Activated CD4-positive, alpha-beta T cell treated with anti-CD3 and anti-CD28 coated beads, Interleukin-2, amount 10 ng/mL, durations not matched to agents 24 days and 14 days (primary cell): ENCODE measurements around the gene APBA2. TPM values are rescaled to one million over a fixed set of nuclear protein-coding genes. Genes with fewer than 3 reads are reported as not detected.
A peak's percentile ranks its signal among the peaks of the same experiment; 100 is the strongest.

Experiments
- DNase-seq: peaks from one replicate; pipeline ENCODE4 v3.0.0; 2022
- H3K27ac Mint-ChIP-seq: one replicate; pipeline ENCODE4 v1.8.0; 2022; ENCODE audit warnings: mild to moderate bottlenecking, mixed read lengths
- H3K27me3 Mint-ChIP-seq: one replicate; pipeline ENCODE4 v1.8.0; 2022; ENCODE audit warnings: mixed read lengths
- H3K36me3 Mint-ChIP-seq: one replicate; pipeline ENCODE4 v1.8.0; 2022; ENCODE audit warnings: low read depth, mild to moderate bottlenecking, mixed read lengths
- H3K4me1 Mint-ChIP-seq: one replicate; pipeline ENCODE4 v1.8.0; 2021; ENCODE audit warnings: mixed read lengths
- H3K4me3 Mint-ChIP-seq: one replicate; pipeline ENCODE4 v1.8.0; 2022; ENCODE audit warnings: mild to moderate bottlenecking, moderate library complexity, mixed read lengths
- H3K9me3 Mint-ChIP-seq: one replicate; pipeline ENCODE4 v1.8.0; 2021; ENCODE audit warnings: mixed read lengths
- intact Hi-C: fragments of 100-400 bp; cut with micrococcal nuclease; formaldehyde crosslinking; loops from one replicate; pipeline ENCODE4 v1.15.1; 2023
- total RNA-seq: library from RNA; stranded (reverse); gene quantifications from 2 replicates; pipeline ENCODE4 v1.2.3, GENCODE V29; 2022

The APBA2 gene
- total RNA-seq, 1 donor from 2014 or later, result 1.9 TPM

DNA sequence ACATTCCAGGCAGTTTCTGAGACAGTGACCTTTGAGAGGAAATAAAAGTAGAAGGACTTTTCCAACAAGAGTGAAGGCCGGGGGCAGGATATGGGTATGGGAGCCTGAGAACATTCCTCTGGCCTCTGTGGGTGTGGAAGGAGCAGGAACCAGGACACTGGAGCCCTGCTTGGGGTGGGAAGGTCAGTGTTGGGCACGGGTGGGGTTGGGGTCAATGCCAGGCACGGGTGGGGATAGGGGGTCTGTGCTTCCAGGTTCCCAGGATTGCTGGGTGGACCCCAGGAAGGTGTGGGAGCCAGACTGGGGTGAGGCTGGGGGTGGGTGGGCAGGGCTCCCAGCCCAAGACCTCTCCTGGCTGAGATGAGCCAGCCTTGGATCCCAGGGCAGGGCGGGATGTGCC, 220.3 kb downstream of the APBA2 start:
- no peaks in the 10 kb centered on the region for H3K27me3 Mint-ChIP-seq
- intact Hi-C loops, result no loop called here
- H3K4me1 Mint-ChIP-seq, result no peaks in the 10 kb centered on the region
- H3K27ac Mint-ChIP-seq, result no peak overlapping the region
- no peaks in the 10 kb centered on the region for H3K36me3 Mint-ChIP-seq
- no peaks in the 10 kb centered on the region for H3K9me3 Mint-ChIP-seq
- DNase-seq, result no peak
- no peak overlapping the region for H3K4me3 Mint-ChIP-seq

DNA sequence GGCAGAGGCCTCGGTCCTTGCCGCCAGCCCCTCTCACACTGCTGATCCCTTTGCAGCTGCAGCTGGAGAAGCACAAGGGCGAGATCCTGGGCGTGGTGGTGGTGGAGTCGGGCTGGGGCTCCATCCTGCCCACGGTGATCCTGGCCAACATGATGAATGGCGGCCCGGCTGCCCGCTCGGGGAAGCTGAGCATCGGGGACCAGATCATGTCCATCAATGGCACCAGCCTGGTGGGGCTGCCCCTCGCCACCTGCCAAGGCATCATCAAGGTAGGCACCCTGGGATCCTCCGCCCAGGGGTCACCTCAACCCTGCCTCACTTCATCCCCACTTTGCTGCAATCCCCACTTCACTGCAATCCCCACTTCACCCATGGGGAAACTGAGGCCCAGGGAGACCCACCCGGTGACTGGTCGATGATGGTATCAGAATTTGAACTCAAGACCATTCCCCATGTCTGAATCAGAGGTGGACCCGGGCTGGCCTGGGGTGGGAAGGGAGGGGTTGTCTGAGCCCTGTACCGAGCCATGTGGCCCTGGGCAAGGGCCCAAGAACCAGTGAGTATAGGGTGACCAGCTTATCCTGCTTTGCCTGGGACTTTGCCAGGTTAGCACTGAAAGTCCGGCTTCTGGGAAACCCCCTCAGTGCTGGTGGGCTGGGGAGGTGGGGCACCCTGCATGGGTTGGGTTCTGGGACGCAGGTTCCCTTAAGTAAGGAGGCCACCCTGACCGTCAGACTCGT, 220.9 kb downstream of the APBA2 start:
- H3K27ac Mint-ChIP-seq, result no peak overlapping the region
- no peaks in the 10 kb centered on the region for H3K36me3 Mint-ChIP-seq
- no peaks in the 10 kb centered on the region for H3K9me3 Mint-ChIP-seq
- no peaks in the 10 kb centered on the region for H3K4me1 Mint-ChIP-seq
- intact Hi-C loops, result no loop called here
- no peak for DNase-seq
- no peaks in the 10 kb centered on the region for H3K27me3 Mint-ChIP-seq
- no peak overlapping the region for H3K4me3 Mint-ChIP-seq

GRCh38 chr15:29107291-29107890, 221.6 kb downstream of the APBA2 start:
- Mint-ChIP-seq H3K4me3 (no peak overlapping the region), H3K36me3 (no peaks in the 10 kb centered on the region), H3K27me3 (no peaks in the 10 kb centered on the region), H3K27ac (no peak overlapping the region), H3K4me1 (no peaks in the 10 kb centered on the region), H3K9me3 (no peaks in the 10 kb centered on the region)
- intact Hi-C loops, result no loop called here
- DNase-seq, result no peak

DNA sequence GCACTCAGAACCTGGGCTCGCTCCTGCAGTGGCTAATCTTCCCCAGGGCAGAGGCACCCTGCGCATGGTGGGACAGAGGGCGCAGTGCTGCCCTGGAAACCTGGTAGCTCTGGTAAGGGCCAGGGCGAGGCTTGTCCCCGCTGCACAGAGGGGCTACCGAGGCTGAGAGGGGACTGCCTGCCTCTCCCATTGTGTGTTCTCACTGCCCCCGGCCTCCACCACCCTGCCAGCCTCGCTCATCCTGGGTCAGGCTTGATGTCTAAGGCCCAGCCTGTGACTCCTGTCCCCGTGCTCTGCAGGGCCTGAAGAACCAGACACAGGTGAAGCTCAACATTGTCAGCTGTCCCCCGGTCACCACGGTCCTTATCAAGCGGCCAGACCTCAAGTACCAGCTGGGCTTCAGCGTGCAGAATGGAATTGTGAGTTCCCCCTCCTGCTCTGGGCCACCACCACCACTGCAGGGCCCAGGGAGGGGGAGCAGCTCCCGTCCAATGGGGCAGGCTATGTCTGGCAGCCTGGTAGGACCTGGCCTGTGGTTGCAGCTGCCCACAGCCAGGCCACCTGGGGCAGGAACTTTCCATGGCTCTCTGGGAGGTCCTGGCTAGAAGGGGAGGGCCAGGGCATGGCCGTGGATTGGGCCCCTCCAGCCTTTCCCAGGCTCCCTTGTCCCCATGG, 222.3 kb downstream of the APBA2 start:
- H3K4me3 Mint-ChIP-seq, result no peak overlapping the region
- no peak overlapping the region for H3K27ac Mint-ChIP-seq
- DNase-seq, result no peak
- no peaks in the 10 kb centered on the region for H3K36me3 Mint-ChIP-seq
- no peaks in the 10 kb centered on the region for H3K9me3 Mint-ChIP-seq
- no peaks in the 10 kb centered on the region for H3K27me3 Mint-ChIP-seq
- H3K4me1 Mint-ChIP-seq, result no peaks in the 10 kb centered on the region
- intact Hi-C loops, result no loop called here

DNA sequence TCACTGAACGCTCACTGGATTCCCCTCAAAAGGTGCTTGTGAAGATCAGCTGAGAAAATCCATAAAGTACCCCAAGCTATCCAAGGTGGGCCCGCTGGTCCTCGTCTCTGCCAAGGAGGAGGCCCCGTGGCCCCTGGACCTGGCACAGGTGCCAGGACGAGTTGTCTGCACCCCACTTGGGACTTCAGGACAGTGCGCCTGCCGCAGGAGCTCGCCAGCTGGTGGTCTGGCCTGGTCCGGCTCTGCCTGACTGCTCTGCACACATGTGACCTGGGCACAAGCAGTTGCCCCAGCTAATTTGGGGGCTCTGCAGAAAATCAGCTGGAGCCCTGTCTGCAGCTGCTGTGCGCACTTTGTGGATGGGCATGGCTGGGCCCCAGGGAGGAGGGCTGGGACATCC, 224.0 kb downstream of the APBA2 start:
- no peak for DNase-seq
- H3K27ac Mint-ChIP-seq, result no peak overlapping the region
- H3K27me3 Mint-ChIP-seq, result peaks cover 4% of the 10 kb centered on the region
- no peak overlapping the region for H3K4me3 Mint-ChIP-seq
- peaks cover 3% of the 10 kb centered on the region for H3K4me1 Mint-ChIP-seq
- intact Hi-C loops, result no loop called here
- peaks cover 2% of the 10 kb centered on the region for H3K9me3 Mint-ChIP-seq
- no peaks in the 10 kb centered on the region for H3K36me3 Mint-ChIP-seq

- Mint-ChIP-seq H3K4me3 (no peak overlapping the region), H3K36me3 (no peaks in the 10 kb centered on the region), H3K27me3 (peaks cover 5% of the 10 kb centered on the region), H3K4me1 (peaks cover 4% of the 10 kb centered on the region), H3K27ac (no peak overlapping the region), H3K9me3 (peaks cover 3% of the 10 kb centered on the region)
- intact Hi-C loops, result no loop called here
- no peak for DNase-seq
Observed at GRCh38 chr15:29110176-29110575, 224.4 kb downstream of the APBA2 start.

GRCh38 chr15:29110733-29111132, 225.0 kb downstream of the APBA2 start:
- Mint-ChIP-seq H3K4me1 (peaks cover 4% of the 10 kb centered on the region), H3K9me3 (peaks cover 3% of the 10 kb centered on the region), H3K27me3 (peaks cover 7% of the 10 kb centered on the region), H3K36me3 (no peaks in the 10 kb centered on the region), H3K4me3 (no peak overlapping the region), H3K27ac (no peak overlapping the region)
- intact Hi-C loops, result no loop called here
- DNase-seq, result no peak

- Mint-ChIP-seq H3K27ac (no peak overlapping the region), H3K27me3 (peaks cover 7% of the 10 kb centered on the region), H3K4me3 (no peak overlapping the region), H3K4me1 (peaks cover 4% of the 10 kb centered on the region), H3K9me3 (peaks cover 3% of the 10 kb centered on the region), H3K36me3 (no peaks in the 10 kb centered on the region)
- DNase-seq, result no peak
- intact Hi-C loops, result no loop called here
Observed at GRCh38 chr15:29111705-29112281, 226.0 kb downstream of the APBA2 start.

GRCh38 chr15:29113336-29114220, 227.8 kb downstream of the APBA2 start:
- DNase-seq, result no peak
- peaks cover 3% of the 10 kb centered on the region for H3K9me3 Mint-ChIP-seq
- intact Hi-C loops, result no loop called here
- no peaks in the 10 kb centered on the region for H3K36me3 Mint-ChIP-seq
- no peak overlapping the region for H3K27ac Mint-ChIP-seq
- peaks cover 4% of the 10 kb centered on the region for H3K4me1 Mint-ChIP-seq
- H3K4me3 Mint-ChIP-seq, result no peak overlapping the region
- peaks cover 7% of the 10 kb centered on the region for H3K27me3 Mint-ChIP-seq

DNA sequence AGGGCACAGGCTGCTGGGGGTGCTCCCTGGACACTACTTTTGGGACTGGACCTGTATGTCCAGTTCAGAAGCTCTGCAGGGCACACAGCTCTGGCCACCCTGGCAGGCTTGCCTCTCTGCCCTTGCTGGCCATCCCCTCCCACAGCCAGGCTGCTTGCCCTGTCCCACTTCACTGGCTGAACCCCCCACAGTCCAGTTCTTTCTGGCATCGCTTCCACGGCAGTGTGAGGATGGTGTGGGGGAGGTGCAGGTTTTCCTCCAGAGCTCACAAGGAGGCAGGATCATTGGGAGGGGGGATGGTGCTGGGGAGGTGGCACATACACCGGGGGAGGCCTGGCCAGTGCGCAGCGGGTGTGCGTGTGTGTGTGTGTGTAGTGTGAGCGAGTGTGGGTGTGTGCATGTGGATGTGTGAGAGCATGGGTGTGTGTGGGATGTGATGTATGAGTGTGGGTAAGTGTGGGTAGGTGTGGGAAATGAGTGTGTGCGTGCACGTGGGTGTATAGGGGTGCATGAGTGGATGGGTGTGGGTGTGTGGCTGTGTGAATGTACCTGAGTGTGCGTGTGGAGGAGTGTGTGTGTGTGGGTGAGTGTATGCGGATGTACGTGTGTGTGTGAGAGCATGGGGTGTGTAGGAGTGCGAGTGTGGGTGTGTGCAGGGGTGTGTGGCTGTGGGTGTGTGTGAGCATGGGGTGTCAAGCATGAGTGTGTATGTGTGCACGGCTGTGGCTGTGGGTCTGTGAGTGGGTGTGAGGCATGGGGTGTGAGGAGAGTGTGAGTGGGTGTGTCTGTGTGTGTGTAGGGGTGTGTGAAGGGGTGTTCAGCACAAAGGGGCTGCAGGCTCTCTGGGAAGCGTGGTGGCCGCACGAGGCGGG, 228.7 kb downstream of the APBA2 start:
- Mint-ChIP-seq H3K4me1 (peaks cover 4% of the 10 kb centered on the region), H3K9me3 (peaks cover 3% of the 10 kb centered on the region), H3K27me3 (peaks cover 7% of the 10 kb centered on the region), H3K27ac (peak overlapping the region; percentile 62), H3K36me3 (no peaks in the 10 kb centered on the region), H3K4me3 (no peak overlapping the region)
- no peak for DNase-seq
- intact Hi-C loops, result no loop called here

DNA sequence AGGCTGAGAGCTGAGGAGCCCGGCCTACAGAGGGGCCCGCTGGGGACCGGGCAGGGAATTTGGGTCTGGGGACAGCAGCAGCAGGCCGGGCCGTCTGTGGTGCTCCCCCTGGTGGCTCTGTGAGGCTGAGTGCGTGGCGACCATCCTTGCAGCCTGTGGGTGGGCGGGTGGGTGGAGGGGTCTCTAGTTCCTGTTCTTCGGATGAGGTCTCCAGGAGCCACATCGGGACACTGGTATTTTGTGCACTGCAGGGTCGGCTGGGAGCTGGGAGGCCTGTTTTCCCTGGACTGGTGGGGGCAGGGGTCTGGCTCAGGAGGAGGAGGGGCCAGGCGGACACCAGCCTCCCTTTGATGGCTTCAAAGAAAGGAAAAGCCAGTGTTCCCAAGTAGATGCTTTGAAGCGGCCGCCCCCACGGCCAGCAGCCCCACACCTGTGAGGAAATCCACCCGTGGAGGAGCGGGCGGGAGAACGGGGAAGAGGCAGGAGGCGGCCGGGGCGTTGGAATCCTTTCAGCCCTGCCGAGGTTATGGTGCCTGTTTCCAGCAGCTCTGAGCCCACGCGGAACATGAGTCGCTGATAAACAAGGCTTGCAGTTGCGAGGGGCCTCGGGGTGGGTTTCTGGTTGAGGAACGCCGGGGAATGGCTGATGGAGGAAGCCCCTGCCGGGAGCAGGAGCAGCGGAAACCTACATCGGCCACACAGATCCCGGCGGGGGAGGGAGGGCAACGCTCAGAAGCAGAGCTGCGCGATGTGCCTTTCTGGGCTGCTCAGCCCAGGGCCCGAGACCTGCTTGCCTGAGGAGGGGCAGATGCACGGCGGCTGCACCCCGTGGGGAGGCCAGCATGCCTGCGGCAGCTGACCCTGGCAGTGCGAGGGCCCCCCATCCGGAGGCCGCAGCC, 229.6 kb downstream of the APBA2 start:
- H3K36me3 Mint-ChIP-seq, result no peaks in the 10 kb centered on the region
- intact Hi-C loops, result no loop called here
- H3K4me1 Mint-ChIP-seq, result peaks cover 4% of the 10 kb centered on the region
- H3K4me3 Mint-ChIP-seq, result no peak overlapping the region
- peaks cover 3% of the 10 kb centered on the region for H3K9me3 Mint-ChIP-seq
- peaks cover 7% of the 10 kb centered on the region for H3K27me3 Mint-ChIP-seq
- DNase-seq, result no peak
- H3K27ac Mint-ChIP-seq, result no peak overlapping the region
